HT-29 (cell line): ENCODE measurements around the gene SIRT2. TPM values are rescaled to one million over a fixed set of nuclear protein-coding genes. Genes with fewer than 3 reads are reported as not detected.
"Not testable (repeated sequence)": the region's sequence is repeated elsewhere in the genome, so short reads cannot be mapped to it uniquely, and the experiment has no call there.

Experiments
- DNase-seq: peaks from one replicate; pipeline ENCODE4 v3.0.0-alpha.2; 2015; ENCODE audit warnings: low spot score
- total RNA-seq: library from RNA; depleted of rRNA; stranded (reverse); fragments of >200 nt; shearing (Covaris generic); gene quantifications from 2 replicates; pipeline ENCODE4 v1.2.3, GENCODE V29; 2014; rRNA removed

SIRT2 gene
- total RNA-seq = 69.8 and 86.7 TPM in 2 replicates

DNA sequence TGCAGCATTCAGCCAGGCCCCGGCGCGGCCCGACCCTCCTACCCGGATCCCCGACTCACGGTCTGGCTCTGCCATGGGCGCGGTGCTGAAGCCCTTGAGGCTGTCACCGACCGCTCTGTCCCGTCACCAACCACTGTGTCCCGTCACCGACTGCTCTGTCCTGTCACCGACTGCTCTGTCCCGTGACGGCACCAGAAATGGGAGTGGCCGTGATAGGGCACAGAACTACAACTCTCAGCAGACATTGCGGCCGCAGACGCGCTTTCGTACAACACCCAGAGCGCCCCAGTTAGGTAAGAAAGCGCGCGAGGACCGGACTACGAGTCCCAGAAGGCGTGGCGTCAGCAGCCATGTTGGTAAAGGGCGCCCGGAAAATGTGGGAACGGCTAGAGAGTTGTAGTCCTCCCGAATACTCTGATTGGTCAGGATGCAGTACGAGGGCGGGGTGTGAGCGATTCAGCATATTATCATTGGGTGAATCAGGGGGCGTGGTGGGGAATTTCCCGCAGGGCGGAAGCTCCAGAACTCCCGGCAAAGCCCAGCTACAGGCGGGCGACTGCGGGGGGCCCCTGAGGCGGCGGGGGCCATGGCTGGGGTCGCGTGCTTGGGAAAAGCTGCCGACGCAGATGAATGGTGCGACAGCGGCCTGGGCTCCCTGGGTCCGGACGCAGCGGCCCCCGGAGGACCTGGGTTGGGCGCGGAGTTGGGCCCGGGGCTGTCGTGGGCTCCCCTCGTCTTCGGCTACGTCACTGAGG lies at the start of gene SIRT2, which contains the start of gene NFKBIB:
TSS of gene SIRT2 (minus strand) at position 172 of the 755 bp plus-strand sequence. CDS start at position 75, 97 bp downstream.
TSS of gene NFKBIB (plus strand) at position 523 of the 755 bp plus-strand sequence. CDS start at position 587, 64 bp downstream.
- DNase-seq = peak; percentile 100

- DNase-seq = peak; percentile 27
Observed at GRCh38 chr19:38946229-38947010, 47.0 kb upstream of the SIRT2 start.

DNA sequence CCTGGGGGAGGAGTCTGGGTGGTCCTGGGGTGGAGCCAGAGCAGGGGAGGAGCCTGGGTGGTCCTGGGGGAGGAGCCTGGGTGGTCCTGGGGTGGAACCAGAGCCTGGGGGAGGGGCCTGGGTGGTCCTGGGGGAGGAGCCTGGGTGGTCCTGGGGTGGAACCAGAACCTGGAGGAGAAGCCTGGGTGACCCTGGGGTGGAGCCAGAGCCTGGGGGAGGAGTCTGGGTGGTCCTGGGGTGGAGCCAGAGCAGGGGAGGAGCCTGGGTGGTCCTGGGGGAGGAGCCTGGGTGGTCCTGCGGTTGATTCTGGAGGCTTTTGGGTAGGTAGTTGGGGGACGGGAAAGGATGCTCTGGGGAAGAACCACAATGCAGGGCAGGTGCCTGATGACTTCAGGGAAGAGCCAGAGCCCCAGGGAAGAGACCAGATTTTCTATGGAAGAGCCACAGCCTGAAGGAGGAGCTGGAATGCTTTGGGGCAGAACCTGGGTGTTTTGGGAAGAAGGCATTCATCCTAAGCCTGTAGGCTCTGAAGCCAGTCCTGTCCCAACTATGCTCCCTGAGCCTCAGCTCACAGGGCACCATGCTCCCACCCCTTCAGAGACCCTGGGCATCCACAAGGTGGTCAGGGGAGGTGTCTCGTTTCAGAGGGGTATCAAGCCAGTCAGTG lies 46.3 kb upstream of the SIRT2 start:
- DNase-seq = no peak

DNA sequence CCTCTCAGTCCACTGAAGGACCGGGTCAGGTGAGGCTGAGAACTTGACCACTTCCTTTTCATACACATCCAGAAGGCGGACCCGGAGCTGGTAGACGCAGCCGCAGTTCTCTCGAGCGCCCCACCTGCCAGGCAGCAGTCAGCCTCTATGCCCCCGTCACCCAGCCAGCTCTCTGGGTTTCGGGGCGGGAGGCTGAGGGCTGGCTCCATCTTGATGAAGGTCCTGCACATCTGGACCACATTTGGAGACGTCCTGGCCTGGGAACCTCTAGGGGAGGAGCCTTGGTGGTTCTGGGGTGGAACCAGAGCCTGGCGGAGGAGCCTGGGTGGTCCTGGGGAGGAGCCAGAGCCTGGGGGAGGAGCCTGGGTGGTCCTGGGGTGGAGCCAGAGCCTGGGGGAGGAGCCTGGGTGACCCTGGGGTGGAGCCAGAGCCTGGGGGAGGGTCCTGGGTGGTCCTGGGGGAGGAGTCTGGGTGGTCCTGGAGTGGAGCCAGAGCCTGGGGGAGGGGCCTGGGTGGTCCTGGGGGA lies 45.6 kb upstream of the SIRT2 start:
- no peak for DNase-seq

- no peak for DNase-seq
Observed at GRCh38 chr19:38942471-38943181, 43.2 kb upstream of the SIRT2 start.

DNA sequence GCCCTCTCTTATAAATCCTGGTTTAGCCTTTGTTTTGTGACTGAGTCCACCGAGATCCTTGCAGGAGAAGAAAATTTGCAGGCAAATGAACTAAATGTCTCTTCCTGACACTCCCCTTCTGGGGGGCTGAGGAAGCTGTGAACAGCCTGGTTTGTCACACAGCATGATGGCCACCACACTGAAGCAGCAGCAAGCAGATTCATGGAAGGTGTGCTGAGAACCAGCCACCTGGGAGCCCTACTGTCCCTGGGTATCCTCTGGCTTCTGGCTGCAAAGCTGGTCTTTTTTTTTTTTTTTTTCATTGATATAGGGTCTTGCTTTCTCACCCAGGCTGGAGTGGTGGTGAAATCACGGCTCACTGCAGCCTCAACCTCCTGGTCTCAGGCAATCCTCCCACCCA lies 42.6 kb upstream of the SIRT2 start:
- DNase-seq = no peak

DNA sequence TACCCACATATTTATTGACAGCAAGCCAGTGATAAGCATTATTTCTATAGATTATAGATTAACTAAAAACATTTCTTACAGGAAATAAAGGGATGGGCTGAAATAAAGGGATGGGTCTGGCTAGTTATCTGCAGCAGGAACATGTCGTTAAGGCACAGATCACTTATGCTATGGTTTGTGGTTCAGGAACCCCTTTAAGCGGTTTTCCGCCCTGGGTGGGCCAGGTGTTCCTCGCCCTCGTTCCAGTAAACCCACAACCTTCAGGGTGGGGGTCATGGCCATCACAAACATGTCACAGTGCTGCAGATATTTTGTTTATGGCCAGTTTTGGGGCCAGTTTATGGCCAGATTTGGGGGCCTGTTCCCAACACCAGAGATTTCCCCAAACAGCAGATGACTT lies 42.0 kb upstream of the SIRT2 start:
- not testable (repeated sequence) for DNase-seq

- DNase-seq = no peak
Observed at GRCh38 chr19:38939957-38940356, 40.5 kb upstream of the SIRT2 start.

DNA sequence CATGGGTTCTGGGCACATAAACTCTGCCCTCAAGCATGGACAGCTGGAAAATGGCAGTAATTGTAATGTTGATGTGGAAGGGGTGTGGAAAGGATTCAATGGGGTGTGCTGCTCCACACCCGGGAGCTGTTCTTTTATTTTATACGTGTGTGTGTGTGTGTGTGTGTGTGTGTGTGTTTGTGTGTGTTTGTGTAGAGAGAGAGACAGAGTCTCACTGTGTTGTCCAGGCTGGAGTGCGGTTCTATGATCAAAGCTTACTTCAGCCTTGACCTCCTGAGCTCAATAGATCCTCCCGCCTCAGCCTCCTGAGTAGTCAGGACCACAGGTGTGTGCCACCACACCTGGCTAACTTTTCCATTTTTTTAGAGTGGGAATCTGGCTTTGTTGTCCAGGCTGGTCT lies 34.1 kb upstream of the SIRT2 start:
- no peak for DNase-seq

GRCh38 chr19:38932425-38933179 lies 33.2 kb upstream of the SIRT2 start:
- peak; percentile 47 for DNase-seq

DNA sequence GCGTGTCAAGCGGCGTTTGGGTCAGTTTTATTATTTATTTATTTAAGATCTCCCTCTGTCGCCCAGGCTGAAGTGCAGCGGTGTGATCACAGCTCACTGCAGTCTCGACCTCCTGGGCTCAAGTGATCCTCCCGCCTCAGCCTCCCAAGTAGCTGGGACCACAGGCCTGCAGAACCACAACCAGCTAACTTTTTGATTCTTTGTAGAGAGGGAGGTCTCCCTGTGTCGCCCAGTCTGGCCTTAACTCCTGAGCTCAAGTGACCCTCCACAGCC lies 32.0 kb upstream of the SIRT2 start:
- no peak for DNase-seq

DNA sequence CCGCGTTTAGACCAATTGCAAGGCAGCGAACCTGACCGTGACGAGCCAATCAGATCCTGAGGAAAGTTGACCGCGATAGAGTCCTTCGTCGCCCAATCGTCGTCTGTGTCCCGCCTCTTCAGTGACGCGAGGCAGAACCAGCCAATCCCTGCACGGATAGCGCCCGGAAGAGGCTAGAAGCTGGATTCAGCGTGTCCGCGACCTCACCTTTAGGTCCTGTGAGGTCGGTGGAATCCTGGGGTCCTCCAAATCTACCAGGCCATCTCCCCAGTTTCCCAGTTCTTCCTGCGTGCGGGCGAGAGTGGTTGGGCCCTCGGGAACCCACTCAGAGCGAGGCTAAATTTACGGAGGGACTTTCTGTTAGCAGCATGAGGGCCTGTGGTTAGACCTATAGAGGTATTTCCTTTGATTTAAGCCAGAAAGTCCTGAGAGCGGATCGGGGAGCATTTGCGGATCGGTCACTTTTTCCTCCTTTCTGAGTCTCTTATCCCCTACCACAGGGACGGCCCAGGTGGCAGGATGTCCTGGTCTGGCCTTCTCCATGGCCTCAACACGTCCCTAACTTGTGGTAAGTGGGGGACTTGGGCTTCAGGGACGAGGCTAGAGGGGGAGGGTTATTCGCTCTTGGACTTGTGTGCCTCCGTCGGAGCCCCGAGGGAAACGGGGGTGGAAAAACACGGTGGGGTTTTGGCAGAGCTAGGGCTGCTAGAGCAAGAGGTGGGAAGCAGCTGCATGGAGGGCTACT lies 31.5 kb upstream of the SIRT2 start, which contains the start of gene MRPS12:
TSS of gene MRPS12 (plus strand) at position 169 of the 745 bp plus-strand sequence. CDS start at position 520, 351 bp downstream.
- DNase-seq = peak; percentile 100

GRCh38 chr19:38929929-38930775 lies 30.7 kb upstream of the SIRT2 start, which contains the start of gene SARS2:
Gene SARS2, minus strand, starts transcription at chr19:38930763. Its CDS starts 27 bp downstream, at chr19:38930736.
- DNase-seq = peak; percentile 99

DNA sequence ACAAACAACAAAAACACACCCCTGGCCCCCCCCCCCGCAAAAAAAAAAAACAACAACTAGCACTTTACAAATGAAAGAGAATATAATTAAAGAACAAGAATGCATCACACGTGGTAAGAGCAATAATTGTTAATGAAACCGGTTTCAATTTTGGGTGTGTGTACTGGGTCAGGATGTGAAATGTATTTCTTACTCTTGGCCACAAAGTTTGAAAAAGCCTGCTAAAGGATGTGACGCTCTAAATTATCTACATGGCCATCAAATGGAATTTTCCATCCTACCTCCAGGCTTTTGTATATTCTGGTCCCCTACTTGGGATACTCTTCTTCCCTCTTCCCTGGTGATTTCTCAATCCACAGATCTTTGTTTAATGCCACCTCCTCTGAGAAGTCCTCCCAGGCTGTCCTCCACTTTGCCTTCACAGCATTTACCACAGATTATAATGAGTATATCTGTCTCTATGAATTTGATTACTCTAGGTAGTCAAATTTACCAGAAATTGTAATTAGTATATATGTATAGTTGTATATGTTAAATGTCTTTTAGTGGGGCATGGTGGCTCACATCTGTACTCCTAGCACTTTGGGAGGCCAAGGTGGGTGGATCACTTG lies 29.1 kb upstream of the SIRT2 start:
- DNase-seq = no peak

DNA sequence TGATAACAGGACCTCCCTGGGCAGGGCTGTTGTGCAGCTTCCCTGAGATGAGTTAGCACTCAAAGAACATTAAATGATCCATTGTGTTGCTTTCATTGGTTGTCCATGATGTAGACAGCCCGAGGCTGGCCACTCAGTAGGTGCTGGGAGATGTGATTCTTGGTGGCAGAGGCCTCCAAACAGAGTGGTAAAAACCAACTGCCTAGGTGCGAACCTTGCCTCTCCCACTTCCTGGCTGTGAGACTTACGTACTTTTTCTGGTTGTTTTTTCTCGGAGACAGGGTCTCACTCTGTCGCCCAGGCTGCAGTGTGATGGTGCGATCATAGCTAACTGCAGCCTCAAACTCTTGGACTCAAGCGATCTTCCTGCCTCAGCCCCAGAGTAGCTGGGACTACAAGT lies 25.0 kb upstream of the SIRT2 start:
- DNase-seq = no peak

DNA sequence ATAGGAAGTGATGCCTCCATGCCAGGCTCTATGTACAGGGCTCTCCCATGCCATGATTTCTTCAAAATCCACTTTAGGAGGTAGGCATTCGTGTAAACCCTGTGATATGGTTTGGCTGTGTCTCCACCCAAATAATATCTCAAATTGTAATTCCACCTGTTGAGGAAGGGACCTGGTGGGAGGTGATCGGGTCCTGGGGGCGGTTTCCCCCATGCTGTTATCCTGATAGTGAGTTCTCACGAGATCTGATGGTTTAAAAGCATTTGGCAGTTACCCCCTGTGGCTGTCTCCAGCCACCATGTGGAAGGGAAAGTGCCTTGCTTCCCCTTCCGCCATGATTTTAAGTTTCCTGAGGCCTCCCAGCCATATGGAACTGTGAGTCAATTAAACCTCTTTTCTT lies 23.1 kb upstream of the SIRT2 start:
- DNase-seq = no peak

- DNase-seq = no peak
Observed at GRCh38 chr19:38921420-38922274, 22.2 kb upstream of the SIRT2 start.
